GM20431 (cell line): ENCODE measurements around the gene TRAF7.

Source experiments
- in situ Hi-C: fragments of 300-500 bp; cut with MseI, MboI; formaldehyde crosslinking; loops from one replicate; pipeline ENCODE4 v1.15.0; 2020; ENCODE audit warnings: low sequenced_read_pairs; ENCODE audit not compliant: unreplicated experiment

The TRAF7 gene

GRCh38 chr16:2210386-2211365 lies 55.1 kb downstream of the TRAF7 start, which contains the start of gene BRICD5:
Gene BRICD5, minus strand, starts transcription at chr16:2210863. Its CDS starts 30 bp downstream, at chr16:2210833.
- in situ Hi-C loops: no loop called here

DNA sequence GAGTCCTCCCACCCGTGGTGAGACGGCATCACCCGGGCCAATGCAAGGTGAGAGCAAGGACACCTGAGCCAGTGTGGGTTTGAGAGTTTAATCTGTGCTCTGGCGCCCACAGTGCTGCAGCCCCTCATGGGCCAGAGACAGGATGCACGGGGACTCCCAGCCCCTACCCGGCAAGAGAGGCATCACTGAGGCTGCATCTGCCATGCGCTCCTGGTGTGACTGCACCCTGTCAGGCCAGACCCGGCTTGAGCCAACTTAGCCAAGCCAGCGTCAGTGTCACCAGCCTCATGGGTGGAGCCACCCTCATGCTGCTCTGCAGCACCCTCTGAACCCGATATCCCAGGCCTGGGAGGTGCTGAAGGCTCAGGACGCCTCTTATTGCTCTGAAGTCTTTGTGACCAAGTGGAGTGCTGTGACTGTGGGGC lies 56.4 kb downstream of the TRAF7 start:
- in situ Hi-C loops: no loop called here

- in situ Hi-C loops: no loop called here
These were observed 57.1 kb downstream of the TRAF7 start for GRCh38 chr16:2212362-2213324.

DNA sequence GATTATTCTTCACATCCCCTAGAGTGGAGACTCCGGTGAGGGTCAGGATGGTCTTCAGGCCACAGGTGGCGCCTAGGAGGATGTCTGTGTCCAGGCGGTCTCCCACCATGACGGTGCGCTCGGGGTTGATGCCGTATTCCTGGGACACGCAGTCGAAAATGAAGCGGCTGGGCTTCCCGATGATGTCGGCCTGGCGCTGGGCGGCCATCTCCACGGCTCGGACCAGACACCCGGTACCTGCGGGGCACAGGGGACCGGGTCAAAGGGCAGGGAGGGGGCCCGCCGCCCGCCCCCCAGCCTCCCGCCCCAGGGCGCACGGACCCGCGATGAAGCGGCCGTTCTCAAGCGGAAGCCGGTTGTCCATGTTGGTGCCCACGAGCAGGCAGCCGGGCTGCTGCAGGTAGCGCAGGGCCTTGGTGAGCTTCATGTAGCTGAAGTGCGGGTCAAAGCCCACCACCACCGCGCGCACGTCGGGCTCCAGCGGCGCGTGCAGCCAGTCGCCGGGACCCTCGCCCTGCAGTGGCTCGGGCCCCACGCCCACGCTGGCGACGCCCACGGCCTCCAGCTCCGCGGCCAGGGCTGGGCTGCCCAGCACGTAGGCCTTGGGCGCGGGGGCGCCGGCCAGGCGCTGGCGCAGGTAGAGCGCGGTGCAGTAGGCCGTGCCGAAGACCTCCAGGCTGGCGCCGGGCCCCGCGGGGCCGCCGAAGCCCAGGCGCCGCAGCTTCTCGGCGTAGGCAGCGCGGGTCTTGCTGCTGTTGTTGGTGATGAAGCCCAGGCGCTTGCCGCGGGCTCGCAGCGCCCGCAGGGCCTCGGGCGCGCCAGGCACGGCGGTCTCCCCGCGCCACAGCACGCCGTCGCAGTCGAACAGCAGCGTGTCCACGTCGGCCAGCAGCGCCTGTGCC lies 58.5 kb downstream of the TRAF7 start:
- in situ Hi-C loops: no loop called here

DNA sequence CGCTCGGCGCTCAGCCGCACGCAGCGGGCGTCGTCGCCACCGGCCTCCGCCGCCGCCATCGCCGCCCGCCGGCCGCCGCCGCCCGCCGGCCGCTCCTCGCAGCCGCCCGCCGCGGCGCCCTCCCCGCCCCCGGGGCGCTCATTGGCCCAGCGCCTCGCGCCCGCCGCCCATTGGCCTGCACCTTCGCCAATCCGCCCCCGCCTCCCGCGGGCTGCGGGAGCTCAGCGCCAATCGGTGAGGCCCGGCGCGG lies 59.1 kb downstream of the TRAF7 start, which contains the start of gene PGP:
PGP (minus strand) TSS at position 122 of the 250 bp plus-strand sequence; CDS start at position 59, 63 bp downstream.
- in situ Hi-C loops: no loop called here

- in situ Hi-C loops: no loop called here
These were observed 60.7 kb downstream of the TRAF7 start for GRCh38 chr16:2216330-2216729.

DNA sequence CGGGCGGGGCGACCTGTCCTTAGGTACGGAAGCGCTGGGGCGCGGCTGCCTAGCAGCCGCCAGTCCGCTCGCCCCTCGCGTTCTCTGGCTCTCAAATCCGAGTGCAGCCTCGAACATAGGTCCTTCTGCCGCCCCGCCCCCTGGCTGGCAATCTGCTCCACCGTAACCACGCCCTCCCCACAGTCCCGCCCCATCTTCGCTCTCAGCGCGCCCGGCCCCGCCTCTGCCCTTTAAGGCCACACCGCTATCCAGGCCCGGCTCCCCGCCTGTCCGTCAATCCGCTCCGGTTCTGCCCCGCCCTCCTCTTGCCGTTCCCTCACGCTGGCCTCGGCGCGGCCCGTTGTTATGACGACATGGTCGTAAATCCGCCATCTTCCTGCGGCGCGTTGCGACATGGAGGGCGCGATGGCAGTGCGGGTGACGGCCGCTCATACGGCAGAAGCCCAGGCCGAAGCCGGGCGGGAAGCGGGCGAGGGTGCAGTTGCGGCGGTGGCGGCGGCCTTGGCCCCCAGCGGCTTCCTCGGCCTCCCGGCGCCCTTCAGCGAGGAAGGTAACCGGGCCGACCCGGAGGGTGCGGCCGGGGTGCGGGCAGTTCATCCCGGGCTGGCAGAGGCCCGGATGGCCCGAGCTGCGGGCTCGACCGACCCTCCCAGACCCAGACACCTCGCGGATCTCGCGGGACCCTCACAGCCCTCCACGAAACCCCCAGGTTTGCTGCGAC lies 67.8 kb downstream of the TRAF7 start, which contains the start of gene E4F1:
E4F1 (plus strand) TSS at position 371 of the 721 bp plus-strand sequence; CDS start at position 394, 23 bp downstream.
- in situ Hi-C loops: no loop called here

GRCh38 chr16:2223942-2224486 lies 68.4 kb downstream of the TRAF7 start:
- in situ Hi-C loops: no loop called here

GRCh38 chr16:2226245-2226793 lies 70.7 kb downstream of the TRAF7 start:
- in situ Hi-C loops: no loop called here

DNA sequence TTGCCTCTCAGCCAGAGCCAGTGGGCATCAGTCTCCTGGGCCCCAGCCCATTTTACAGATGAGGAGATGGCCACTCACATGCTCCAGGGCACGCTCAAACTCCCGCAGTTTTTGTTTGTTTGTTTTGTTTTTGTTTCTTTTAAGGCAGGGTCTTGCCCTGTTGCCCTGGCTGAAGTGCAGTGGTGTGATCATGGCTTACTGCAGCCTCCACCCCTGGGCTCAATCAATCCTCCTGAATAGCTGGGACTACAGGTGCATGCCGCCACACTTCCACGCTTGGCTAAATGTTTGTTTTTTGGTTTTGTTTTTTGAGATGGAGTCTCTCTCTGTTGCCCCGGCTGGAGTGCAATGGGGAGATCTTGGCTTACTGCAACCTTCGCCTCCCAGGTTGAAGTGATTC lies 71.3 kb downstream of the TRAF7 start:
- in situ Hi-C loops: no loop called here
